Activated CD4-positive, CD25-positive, alpha-beta regulatory T cell treated with anti-CD3 and anti-CD28 coated beads, Interleukin-2, amount 50 U/mL, for 24 hours (primary cell): ENCODE data around the gene BATF2.

Experiments used
- ATAC-seq, 2 donors: fragments of 150-1000 bp; cut with Tn5 transposase; one replicate each; pipeline ENCODE4 v1.10.0; 2021; ENCODE audit warnings: mild to moderate bottlenecking in 1 of 2, moderate library complexity in 1 of 2

Gene BATF2

GRCh38 chr11:64963072-64963631, 33.6 kb downstream of the BATF2 start:
- ATAC-seq, result no peak

GRCh38 chr11:64960719-64961118, 36.1 kb downstream of the BATF2 start:
- ATAC-seq, result no peak

GRCh38 chr11:64959498-64959897, 37.3 kb downstream of the BATF2 start:
- ATAC-seq, result no peak

- no peak for ATAC-seq
Measured at GRCh38 chr11:64954201-64954600, 42.6 kb downstream of the BATF2 start.

GRCh38 chr11:64951529-64951928, 45.2 kb downstream of the BATF2 start:
- no peak for ATAC-seq

GRCh38 chr11:64947208-64947814, 49.5 kb downstream of the BATF2 start:
- ATAC-seq, result no peak
